GM23338 (cell line): Measurements from ENCODE around the gene CNGA1. TPM values are rescaled to one million over a fixed set of nuclear protein-coding genes. Genes with fewer than 3 reads are reported as not detected.

ENCODE experiments used
- ATAC-seq: fragments of 200-7000 bp; cut with Tn5 transposase; 3 replicates; pipeline ENCODE4 v1.9.1; 2020
- DNase-seq: peaks from one replicate; pipeline ENCODE4 v3.0.0-alpha.2; 2015; ENCODE audit warnings: low spot score
- H2AFZ ChIP-seq: fragments of 200-600 bp; sonication (generic); 2 replicates; pipeline ENCODE4 v1.8.0; 2016; ENCODE audit warnings: antibody characterized with exemption, mild to moderate bottlenecking, moderate library complexity
- H3F3A ChIP-seq: fragments of 200-600 bp; sonication (generic); replicated peaks from 2 replicates; pipeline ENCODE4 v1.8.0; 2017; ENCODE audit warnings: antibody characterized with exemption, mixed run types, low read depth
- H3K27ac ChIP-seq: fragments of 200-600 bp; sonication (generic); 2 replicates; pipeline ENCODE4 v1.6.1; 2016; ENCODE audit warnings: low read depth
- H3K27me3 ChIP-seq: fragments of 200-600 bp; sonication (generic); 2 replicates; pipeline ENCODE4 v1.8.0; 2016; ENCODE audit warnings: mild to moderate bottlenecking, mixed run types, moderate library complexity; ENCODE audit not compliant: insufficient read depth
- H3K36me3 ChIP-seq: fragments of 200-600 bp; sonication (generic); 2 replicates; pipeline ENCODE4 v1.8.0; 2016; ENCODE audit warnings: mild to moderate bottlenecking; ENCODE audit not compliant: insufficient read depth
- H3K4me1 ChIP-seq: fragments of 200-600 bp; sonication (generic); 2 replicates; pipeline ENCODE4 v1.8.0; 2016; ENCODE audit warnings: mild to moderate bottlenecking, moderate library complexity; ENCODE audit not compliant: insufficient read depth
- H3K4me2 ChIP-seq: fragments of 200-600 bp; sonication (generic); 2 replicates; pipeline ENCODE4 v1.7.1; 2017; ENCODE audit warnings: mixed run types
- H3K4me3 ChIP-seq: fragments of 200-600 bp; sonication (generic); 2 replicates; pipeline ENCODE4 v1.6.1; 2016; ENCODE audit warnings: mixed run types
- H3K79me2 ChIP-seq: fragments of 200-600 bp; sonication (generic); replicated peaks from 2 replicates; pipeline ENCODE4 v1.8.0; 2017; ENCODE audit warnings: mild to moderate bottlenecking; ENCODE audit not compliant: insufficient read depth
- H3K9me2 ChIP-seq: fragments of 200-600 bp; sonication (generic); 2 replicates; pipeline ENCODE4 v1.8.0; 2017; ENCODE audit not compliant: insufficient read depth
- H4K20me1 ChIP-seq: fragments of 200-600 bp; sonication (generic); replicated peaks from 2 replicates; pipeline ENCODE4 v1.8.0; 2017; ENCODE audit warnings: mild to moderate bottlenecking; ENCODE audit not compliant: insufficient read depth
- H3K27ac Mint-ChIP-seq: 2 replicates; pipeline ENCODE4 v1.8.0; 2020; ENCODE audit warnings: inconsistent platforms, mild to moderate bottlenecking, moderate library complexity, mixed read lengths
- H3K27me3 Mint-ChIP-seq: 3 replicates; pipeline ENCODE4 v1.8.0; 2022; ENCODE audit warnings: low read depth, mild to moderate bottlenecking, moderate library complexity, mixed read lengths, inconsistent platforms; ENCODE audit not compliant: insufficient read depth, poor library complexity
- H3K36me3 Mint-ChIP-seq: 3 replicates; pipeline ENCODE4 v1.8.0; 2021; ENCODE audit warnings: low read depth, mild to moderate bottlenecking, inconsistent platforms, moderate library complexity, mixed read lengths
- H3K4me1 Mint-ChIP-seq: 3 replicates; pipeline ENCODE4 v1.8.0; 2020; ENCODE audit warnings: mild to moderate bottlenecking, inconsistent platforms, mixed read lengths
- H3K4me3 Mint-ChIP-seq: 3 replicates; pipeline ENCODE4 v1.8.0; 2021; ENCODE audit warnings: moderate library complexity, mild to moderate bottlenecking, inconsistent platforms, mixed read lengths
- H3K9me3 Mint-ChIP-seq: 3 replicates; pipeline ENCODE4 v1.8.0; 2020; ENCODE audit warnings: moderate library complexity, mild to moderate bottlenecking, inconsistent platforms, mixed read lengths
- CREB1 ChIP-seq: fragments of 250-450 bp; sonication (Bioruptor Pico); IDR thresholded peaks from 2 replicates; pipeline ENCODE4 v1.5.0; 2020; ENCODE audit warnings: low read depth, mild to moderate bottlenecking, moderate library complexity
- EZH2 ChIP-seq: fragments of 200-600 bp; sonication (generic); IDR thresholded peaks from one replicate; pipeline ENCODE4 v1.8.0; 2017; ENCODE audit warnings: antibody characterized with exemption, mild to moderate bottlenecking, low read depth; ENCODE audit not compliant: unreplicated experiment
- EZH2phosphoT487 ChIP-seq: fragments of 200-600 bp; sonication (generic); IDR thresholded peaks from one replicate; pipeline ENCODE4 v1.8.1; 2018; ENCODE audit warnings: antibody characterized with exemption; ENCODE audit not compliant: unreplicated experiment
- JUNB ChIP-seq: IDR thresholded peaks from one replicate; pipeline ENCODE4 v1.6.1; 2016; ENCODE audit warnings: antibody characterized with exemption; ENCODE audit not compliant: unreplicated experiment
- NANOG ChIP-seq: IDR thresholded peaks from 2 replicates; pipeline ENCODE4 v1.6.1; 2016; ENCODE audit warnings: antibody characterized with exemption, borderline replicate concordance
- POLR2AphosphoS5 ChIP-seq: IDR thresholded peaks from 2 replicates; pipeline ENCODE4 v1.6.1; 2016; ENCODE audit warnings: antibody characterized with exemption, low read depth
- STAT1 ChIP-seq: IDR thresholded peaks from one replicate; pipeline ENCODE4 v1.6.1; 2016; ENCODE audit warnings: antibody characterized with exemption; ENCODE audit not compliant: unreplicated experiment
- ZNF114 ChIP-seq: fragments of 250-450 bp; sonication (Bioruptor Pico); IDR thresholded peaks from 2 replicates; pipeline ENCODE4 v1.5.0; 2020; ENCODE audit warnings: mild to moderate bottlenecking, moderate library complexity
- ZNF331 ChIP-seq: fragments of 250-450 bp; sonication (Bioruptor Pico); IDR thresholded peaks from 2 replicates; pipeline ENCODE4 v1.5.0; 2020; ENCODE audit warnings: low read depth, mild to moderate bottlenecking, moderate library complexity
- polyA plus RNA-seq: library from polyadenylated mRNA; unstranded; fragments of >200 nt; fragmentation: Nextera tagmentation; extraction: Ambion mirVana; gene quantifications from 2 replicates; pipeline ENCODE4 v1.2.1, GENCODE V29; 2016
- total RNA-seq: library from RNA; depleted of rRNA; stranded (reverse); fragments of >200 nt; shearing (Covaris generic); gene quantifications from 2 replicates; pipeline ENCODE4 v1.2.3, GENCODE V29; 2014
- TF ChIP-seq, protein P1 (sequence below): IDR thresholded peaks from one replicate; pipeline ENCODE4 v1.6.1; 2018; ENCODE audit warnings: antibody characterized with exemption; ENCODE audit not compliant: unreplicated experiment
- TF ChIP-seq, protein P2 (sequence below), 2 experiments: fragments of 200-600 bp in 1 of 2; sonication (generic) in 1 of 2; conservative IDR thresholded peaks; 2 replicates each; pipeline versions ENCODE4 v1.5.1 to v1.6.1; 2016 to 2017; ENCODE audit warnings: antibody characterized with exemption in 2 of 2, low read depth in 2 of 2, mild to moderate bottlenecking in 2 of 2, moderate library complexity in 1 of 2
- TF ChIP-seq, protein P3 (sequence below): fragments of 250-450 bp; sonication (Bioruptor Pico); IDR thresholded peaks from 2 replicates; pipeline ENCODE4 v1.5.0; 2020; ENCODE audit warnings: mild to moderate bottlenecking, moderate library complexity

CNGA1 gene
- total and polyA plus RNA-seq, 2 experiments from 2014 or later: 3.3 to 4.9 TPM

DNA sequence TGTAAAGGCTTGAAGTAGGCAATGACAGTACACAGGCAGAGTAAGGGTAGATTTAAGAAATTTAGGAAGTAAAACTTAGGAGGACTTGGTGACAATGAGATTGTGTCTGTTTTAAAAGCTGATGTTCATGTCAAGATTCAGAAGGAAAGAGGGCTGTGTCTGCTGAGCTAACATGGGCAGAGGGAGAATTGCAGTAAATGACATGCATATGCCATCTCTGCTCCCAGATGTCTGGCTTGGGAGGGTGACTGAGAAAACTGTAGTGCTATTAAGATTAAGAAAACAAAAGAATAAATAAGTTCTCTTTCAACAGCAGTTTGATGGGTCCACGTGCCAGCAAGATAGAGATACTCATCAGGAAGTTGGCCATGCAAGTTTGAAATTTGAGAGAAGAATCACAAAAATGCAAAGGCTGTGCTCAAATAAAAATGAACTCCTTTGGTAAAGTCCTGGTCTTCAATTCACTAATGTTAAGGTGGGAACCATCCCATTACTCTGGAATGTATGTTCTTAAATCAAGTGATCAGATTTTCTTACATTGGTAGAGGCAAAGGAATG, 109.3 kb downstream of the CNGA1 start:
- H3K9me3 Mint-ChIP-seq: no peaks in the 10 kb centered on the region
- no peaks in the 10 kb centered on the region for H3F3A ChIP-seq
- H3K4me1 ChIP-seq: peaks cover 8% of the 10 kb centered on the region; the same call in 1 of the 2 replicates
- H2AFZ ChIP-seq: no peak overlapping the region
- TF ChIP-seq POLR2AphosphoS5: no peak
- TF ChIP-seq NANOG: no peak
- TF ChIP-seq, protein P1, sequence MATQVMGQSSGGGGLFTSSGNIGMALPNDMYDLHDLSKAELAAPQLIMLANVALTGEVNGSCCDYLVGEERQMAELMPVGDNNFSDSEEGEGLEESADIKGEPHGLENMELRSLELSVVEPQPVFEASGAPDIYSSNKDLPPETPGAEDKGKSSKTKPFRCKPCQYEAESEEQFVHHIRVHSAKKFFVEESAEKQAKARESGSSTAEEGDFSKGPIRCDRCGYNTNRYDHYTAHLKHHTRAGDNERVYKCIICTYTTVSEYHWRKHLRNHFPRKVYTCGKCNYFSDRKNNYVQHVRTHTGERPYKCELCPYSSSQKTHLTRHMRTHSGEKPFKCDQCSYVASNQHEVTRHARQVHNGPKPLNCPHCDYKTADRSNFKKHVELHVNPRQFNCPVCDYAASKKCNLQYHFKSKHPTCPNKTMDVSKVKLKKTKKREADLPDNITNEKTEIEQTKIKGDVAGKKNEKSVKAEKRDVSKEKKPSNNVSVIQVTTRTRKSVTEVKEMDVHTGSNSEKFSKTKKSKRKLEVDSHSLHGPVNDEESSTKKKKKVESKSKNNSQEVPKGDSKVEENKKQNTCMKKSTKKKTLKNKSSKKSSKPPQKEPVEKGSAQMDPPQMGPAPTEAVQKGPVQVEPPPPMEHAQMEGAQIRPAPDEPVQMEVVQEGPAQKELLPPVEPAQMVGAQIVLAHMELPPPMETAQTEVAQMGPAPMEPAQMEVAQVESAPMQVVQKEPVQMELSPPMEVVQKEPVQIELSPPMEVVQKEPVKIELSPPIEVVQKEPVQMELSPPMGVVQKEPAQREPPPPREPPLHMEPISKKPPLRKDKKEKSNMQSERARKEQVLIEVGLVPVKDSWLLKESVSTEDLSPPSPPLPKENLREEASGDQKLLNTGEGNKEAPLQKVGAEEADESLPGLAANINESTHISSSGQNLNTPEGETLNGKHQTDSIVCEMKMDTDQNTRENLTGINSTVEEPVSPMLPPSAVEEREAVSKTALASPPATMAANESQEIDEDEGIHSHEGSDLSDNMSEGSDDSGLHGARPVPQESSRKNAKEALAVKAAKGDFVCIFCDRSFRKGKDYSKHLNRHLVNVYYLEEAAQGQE: no peak
- no peak for TF ChIP-seq CREB1 (CRISPR knock-in tag)
- TF ChIP-seq, protein P2, sequence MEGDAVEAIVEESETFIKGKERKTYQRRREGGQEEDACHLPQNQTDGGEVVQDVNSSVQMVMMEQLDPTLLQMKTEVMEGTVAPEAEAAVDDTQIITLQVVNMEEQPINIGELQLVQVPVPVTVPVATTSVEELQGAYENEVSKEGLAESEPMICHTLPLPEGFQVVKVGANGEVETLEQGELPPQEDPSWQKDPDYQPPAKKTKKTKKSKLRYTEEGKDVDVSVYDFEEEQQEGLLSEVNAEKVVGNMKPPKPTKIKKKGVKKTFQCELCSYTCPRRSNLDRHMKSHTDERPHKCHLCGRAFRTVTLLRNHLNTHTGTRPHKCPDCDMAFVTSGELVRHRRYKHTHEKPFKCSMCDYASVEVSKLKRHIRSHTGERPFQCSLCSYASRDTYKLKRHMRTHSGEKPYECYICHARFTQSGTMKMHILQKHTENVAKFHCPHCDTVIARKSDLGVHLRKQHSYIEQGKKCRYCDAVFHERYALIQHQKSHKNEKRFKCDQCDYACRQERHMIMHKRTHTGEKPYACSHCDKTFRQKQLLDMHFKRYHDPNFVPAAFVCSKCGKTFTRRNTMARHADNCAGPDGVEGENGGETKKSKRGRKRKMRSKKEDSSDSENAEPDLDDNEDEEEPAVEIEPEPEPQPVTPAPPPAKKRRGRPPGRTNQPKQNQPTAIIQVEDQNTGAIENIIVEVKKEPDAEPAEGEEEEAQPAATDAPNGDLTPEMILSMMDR (conservative IDR thresholded peaks at IDR 0.05; ENCODE audit: low read depth in 2 of 2): no peak
- TF ChIP-seq ZNF331 (CRISPR knock-in tag): no peak
- TF ChIP-seq JUNB: no peak
- TF ChIP-seq EZH2: no peak
- TF ChIP-seq, protein P3, sequence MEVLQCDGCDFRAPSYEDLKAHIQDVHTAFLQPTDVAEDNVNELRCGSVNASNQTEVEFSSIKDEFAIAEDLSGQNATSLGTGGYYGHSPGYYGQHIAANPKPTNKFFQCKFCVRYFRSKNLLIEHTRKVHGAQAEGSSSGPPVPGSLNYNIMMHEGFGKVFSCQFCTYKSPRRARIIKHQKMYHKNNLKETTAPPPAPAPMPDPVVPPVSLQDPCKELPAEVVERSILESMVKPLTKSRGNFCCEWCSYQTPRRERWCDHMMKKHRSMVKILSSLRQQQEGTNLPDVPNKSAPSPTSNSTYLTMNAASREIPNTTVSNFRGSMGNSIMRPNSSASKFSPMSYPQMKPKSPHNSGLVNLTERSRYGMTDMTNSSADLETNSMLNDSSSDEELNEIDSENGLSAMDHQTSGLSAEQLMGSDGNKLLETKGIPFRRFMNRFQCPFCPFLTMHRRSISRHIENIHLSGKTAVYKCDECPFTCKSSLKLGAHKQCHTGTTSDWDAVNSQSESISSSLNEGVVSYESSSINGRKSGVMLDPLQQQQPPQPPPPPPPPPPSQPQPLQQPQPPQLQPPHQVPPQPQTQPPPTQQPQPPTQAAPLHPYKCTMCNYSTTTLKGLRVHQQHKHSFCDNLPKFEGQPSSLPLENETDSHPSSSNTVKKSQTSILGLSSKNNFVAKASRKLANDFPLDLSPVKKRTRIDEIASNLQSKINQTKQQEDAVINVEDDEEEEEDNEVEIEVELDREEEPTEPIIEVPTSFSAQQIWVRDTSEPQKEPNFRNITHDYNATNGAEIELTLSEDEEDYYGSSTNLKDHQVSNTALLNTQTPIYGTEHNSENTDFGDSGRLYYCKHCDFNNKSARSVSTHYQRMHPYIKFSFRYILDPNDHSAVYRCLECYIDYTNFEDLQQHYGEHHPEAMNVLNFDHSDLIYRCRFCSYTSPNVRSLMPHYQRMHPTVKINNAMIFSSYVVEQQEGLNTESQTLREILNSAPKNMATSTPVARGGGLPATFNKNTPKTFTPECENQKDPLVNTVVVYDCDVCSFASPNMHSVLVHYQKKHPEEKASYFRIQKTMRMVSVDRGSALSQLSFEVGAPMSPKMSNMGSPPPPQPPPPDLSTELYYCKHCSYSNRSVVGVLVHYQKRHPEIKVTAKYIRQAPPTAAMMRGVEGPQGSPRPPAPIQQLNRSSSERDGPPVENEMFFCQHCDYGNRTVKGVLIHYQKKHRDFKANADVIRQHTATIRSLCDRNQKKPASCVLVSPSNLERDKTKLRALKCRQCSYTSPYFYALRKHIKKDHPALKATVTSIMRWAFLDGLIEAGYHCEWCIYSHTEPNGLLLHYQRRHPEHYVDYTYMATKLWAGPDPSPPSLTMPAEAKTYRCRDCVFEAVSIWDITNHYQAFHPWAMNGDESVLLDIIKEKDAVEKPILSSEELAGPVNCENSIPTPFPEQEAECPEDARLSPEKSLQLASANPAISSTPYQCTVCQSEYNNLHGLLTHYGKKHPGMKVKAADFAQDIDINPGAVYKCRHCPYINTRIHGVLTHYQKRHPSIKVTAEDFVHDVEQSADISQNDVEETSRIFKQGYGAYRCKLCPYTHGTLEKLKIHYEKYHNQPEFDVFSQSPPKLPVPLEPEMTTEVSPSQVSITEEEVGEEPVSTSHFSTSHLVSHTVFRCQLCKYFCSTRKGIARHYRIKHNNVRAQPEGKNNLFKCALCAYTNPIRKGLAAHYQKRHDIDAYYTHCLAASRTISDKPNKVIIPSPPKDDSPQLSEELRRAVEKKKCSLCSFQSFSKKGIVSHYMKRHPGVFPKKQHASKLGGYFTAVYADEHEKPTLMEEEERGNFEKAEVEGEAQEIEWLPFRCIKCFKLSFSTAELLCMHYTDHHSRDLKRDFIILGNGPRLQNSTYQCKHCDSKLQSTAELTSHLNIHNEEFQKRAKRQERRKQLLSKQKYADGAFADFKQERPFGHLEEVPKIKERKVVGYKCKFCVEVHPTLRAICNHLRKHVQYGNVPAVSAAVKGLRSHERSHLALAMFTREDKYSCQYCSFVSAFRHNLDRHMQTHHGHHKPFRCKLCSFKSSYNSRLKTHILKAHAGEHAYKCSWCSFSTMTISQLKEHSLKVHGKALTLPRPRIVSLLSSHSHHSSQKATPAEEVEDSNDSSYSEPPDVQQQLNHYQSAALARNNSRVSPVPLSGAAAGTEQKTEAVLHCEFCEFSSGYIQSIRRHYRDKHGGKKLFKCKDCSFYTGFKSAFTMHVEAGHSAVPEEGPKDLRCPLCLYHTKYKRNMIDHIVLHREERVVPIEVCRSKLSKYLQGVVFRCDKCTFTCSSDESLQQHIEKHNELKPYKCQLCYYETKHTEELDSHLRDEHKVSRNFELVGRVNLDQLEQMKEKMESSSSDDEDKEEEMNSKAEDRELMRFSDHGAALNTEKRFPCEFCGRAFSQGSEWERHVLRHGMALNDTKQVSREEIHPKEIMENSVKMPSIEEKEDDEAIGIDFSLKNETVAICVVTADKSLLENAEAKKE: no peak
- no peak for TF ChIP-seq EZH2phosphoT487
- TF ChIP-seq STAT1: no peak
- TF ChIP-seq ZNF114: no peak
- peaks cover 72% of the 10 kb centered on the region for H3K79me2 ChIP-seq
- no peak overlapping the region for H3K27ac ChIP-seq
- DNase-seq (no peak), ATAC-seq (no peak)
- no peak overlapping the region for H3K4me2 ChIP-seq
- no peak overlapping the region for H3K4me3 Mint-ChIP-seq
- H3K36me3 Mint-ChIP-seq: peaks cover 59% of the 10 kb centered on the region
- H3K36me3 ChIP-seq: peaks cover 20% of the 10 kb centered on the region
- 0 out of 2 replicates have a peak, but pooled peaks cover 12% of the 10 kb centered on the region for H4K20me1 ChIP-seq
- H3K9me2 ChIP-seq: no peaks in the 10 kb centered on the region
- peaks cover 10% of the 10 kb centered on the region for H3K4me1 Mint-ChIP-seq
- H3K27ac Mint-ChIP-seq: no peak overlapping the region
- no peak overlapping the region for H3K4me3 ChIP-seq
- H3K27me3 ChIP-seq: no peaks in the 10 kb centered on the region
- H3K27me3 Mint-ChIP-seq: no peaks in the 10 kb centered on the region
